IMR-90 (cell line): Measurements from ENCODE around the gene MALAT1. TPM values are rescaled to one million over a fixed set of nuclear protein-coding genes. Genes with fewer than 3 reads are reported as not detected.
A peak's percentile ranks its signal among the peaks of the same experiment; 100 is the strongest.
"Not testable (repeated sequence)": the region's sequence is repeated elsewhere in the genome, so short reads cannot be mapped to it uniquely, and the experiment has no call there.

Experiments used
- ATAC-seq: fragments of 200-7000 bp; cut with Tn5 transposase; 2 replicates; pipeline ENCODE4 v1.9.1; 2020; ENCODE audit warnings: low read depth, mild to moderate bottlenecking, moderate library complexity
- BruUV-seq: library from RNA; stranded (reverse); fragments of 400-500 nt; replicated peaks from 2 replicates; lab custom pipeline; 2021; lab: Mats Ljungman, UMichigan
- CTCF ChIA-PET: fragments of 300-600 bp; formaldehyde crosslinking; extraction: SDS; loops from one replicate; lab custom pipeline; 2021; ENCODE audit warnings: antibody characterized with exemption; lab: Yijun Ruan, JAX
- POLR2A ChIA-PET: fragments of 300-600 bp; sonication (Branson Sonifier 250); formaldehyde crosslinking; loops from one replicate; lab custom pipeline; 2022; ENCODE audit warnings: antibody characterized with exemption; ENCODE audit not compliant: unreplicated experiment; lab: Charles Lee
- DNase-seq: peaks from one replicate; pipeline ENCODE4 v3.0.0; 2013
- H2AFZ ChIP-seq: replicated peaks from 2 replicates; pipeline ENCODE3; 2013; ENCODE audit warnings: low read length, mild to moderate bottlenecking; ENCODE audit not compliant: poor library complexity
- H2AK5ac ChIP-seq: 2 replicates; pipeline ENCODE4 v1.6.1; 2013; ENCODE audit warnings: low read depth, low read length, inconsistent platforms
- H2AK9ac ChIP-seq: replicated peaks from 2 replicates; pipeline ENCODE3; 2013; ENCODE audit warnings: mild to moderate bottlenecking, low read depth, low read length, moderate library complexity; ENCODE audit not compliant: poor library complexity
- H2BK120ac ChIP-seq: 2 replicates; pipeline ENCODE4 v1.6.1; 2013; ENCODE audit warnings: low read depth, low read length, inconsistent platforms
- H2BK15ac ChIP-seq: 3 replicates; pipeline ENCODE4 v1.6.1; 2013; ENCODE audit warnings: low read depth, low read length, inconsistent platforms
- H2BK20ac ChIP-seq: 2 replicates; pipeline ENCODE4 v1.6.1; 2013; ENCODE audit warnings: low read depth, mild to moderate bottlenecking, inconsistent platforms, low read length, moderate library complexity
- H2BK5ac ChIP-seq: 2 replicates; pipeline ENCODE4 v1.6.1; 2013; ENCODE audit warnings: mild to moderate bottlenecking, low read depth, low read length, inconsistent platforms; ENCODE audit not compliant: poor library complexity, severe bottlenecking
- H3K14ac ChIP-seq: replicated peaks from 2 replicates; pipeline ENCODE4 v1.6.1; 2013; ENCODE audit warnings: low read depth, low read length, inconsistent platforms
- H3K18ac ChIP-seq: 2 replicates; pipeline ENCODE4 v1.6.1; 2013; ENCODE audit warnings: low read depth, low read length, control low read depth
- H3K23ac ChIP-seq: 2 replicates; pipeline ENCODE4 v1.6.1; 2013; ENCODE audit warnings: low read depth, low read length, inconsistent platforms
- H3K27ac ChIP-seq: 2 replicates; pipeline ENCODE4 v1.5.1; 2013; ENCODE audit warnings: mild to moderate bottlenecking, control low read depth, low read length; ENCODE audit not compliant: insufficient read depth
- H3K27me3 ChIP-seq: 2 replicates; pipeline ENCODE4 v1.6.1; 2013; ENCODE audit warnings: low read length; ENCODE audit not compliant: control insufficient read depth, insufficient read depth
- H3K36me3 ChIP-seq: 2 replicates; pipeline ENCODE4 v1.6.1; 2013; ENCODE audit warnings: low read length, mixed read lengths; ENCODE audit not compliant: control insufficient read depth, insufficient read depth
- H3K4ac ChIP-seq: 2 replicates; pipeline ENCODE4 v1.6.1; 2013; ENCODE audit warnings: low read depth, low read length, inconsistent platforms
- H3K4me1 ChIP-seq: 2 replicates; pipeline ENCODE4 v1.6.1; 2013; ENCODE audit warnings: low read length, mixed read lengths; ENCODE audit not compliant: control insufficient read depth, insufficient read depth
- H3K4me2 ChIP-seq: 2 replicates; pipeline ENCODE4 v1.6.1; 2013; ENCODE audit warnings: low read depth, mild to moderate bottlenecking, control low read depth, low read length, moderate library complexity
- H3K4me3 ChIP-seq: 2 replicates; pipeline ENCODE4 v1.5.1; 2013; ENCODE audit warnings: low read depth, mild to moderate bottlenecking, control low read depth, low read length, moderate library complexity; ENCODE audit not compliant: insufficient read depth
- H3K56ac ChIP-seq: 2 replicates; pipeline ENCODE4 v1.6.1; 2013; ENCODE audit warnings: low read length, inconsistent platforms; ENCODE audit not compliant: insufficient read depth; ENCODE audit errors: extremely low read depth
- H3K79me1 ChIP-seq, 2 experiments: 2 replicates each; pipeline ENCODE4 v1.6.1; 2013; ENCODE audit warnings: low read length in 2 of 2, inconsistent platforms in 1 of 2, low read depth in 1 of 2
- H3K9ac ChIP-seq: 2 replicates; pipeline ENCODE4 v1.6.1; 2013; ENCODE audit warnings: low read depth, low read length, control low read depth
- H3K9me1 ChIP-seq: 2 replicates; pipeline ENCODE4 v1.6.1; 2013; ENCODE audit warnings: low read length, inconsistent platforms; ENCODE audit not compliant: insufficient read depth
- H3K9me3 ChIP-seq: 2 replicates; pipeline ENCODE4 v1.6.1; 2013; ENCODE audit warnings: low read length; ENCODE audit not compliant: control insufficient read depth, insufficient read depth
- H4K20me1 ChIP-seq: 2 replicates; pipeline ENCODE4 v1.6.1; 2013; ENCODE audit warnings: low read length, inconsistent platforms; ENCODE audit not compliant: insufficient read depth
- H4K5ac ChIP-seq: 2 replicates; pipeline ENCODE4 v1.6.1; 2013; ENCODE audit warnings: mild to moderate bottlenecking, low read depth, low read length, control low read depth
- H4K8ac ChIP-seq, 2 experiments: 2 replicates each; pipeline ENCODE4 v1.6.1; 2013; ENCODE audit warnings: low read depth in 2 of 2, low read length in 2 of 2, control low read depth in 1 of 2, inconsistent platforms in 1 of 2
- H4K91ac ChIP-seq: 2 replicates; pipeline ENCODE4 v1.6.1; 2013; ENCODE audit warnings: low read depth, low read length, inconsistent platforms; ENCODE audit not compliant: insufficient read depth
- WGBS, 2 experiments: methylation state at CpG; one replicate each; pipeline versions ENCODE4 v1.1.5 to v1.1.7; 2013; ENCODE audit warnings: missing lambda C conversion rate in 2 of 2; ENCODE audit not compliant: insufficient read length in 1 of 2; ENCODE audit errors: extremely low coverage in 2 of 2; 5-methylcytosine and 5-hydroxymethylcytosine counted together
- dilution Hi-C: fragments of 300-500 bp; cut with HindIII; formaldehyde crosslinking; loops from one replicate; pipeline ENCODE4 v1.14.3; 2018; ENCODE audit warnings: low sequenced_read_pairs; ENCODE audit not compliant: unreplicated experiment
- in situ Hi-C: fragments of 300-500 bp; cut with MboI; formaldehyde crosslinking; loops from 3 replicates; pipeline ENCODE4 v1.14.3; 2019; ENCODE audit warnings: low sequenced_read_pairs, inconsistent platforms, mixed read lengths
- intact Hi-C: fragments of 100-400 bp; cut with micrococcal nuclease; formaldehyde crosslinking; loops from 2 replicates; pipeline ENCODE4 v1.10.0; 2022
- polyA plus RNA-seq, 3 experiments: library from polyadenylated mRNA; depleted of rRNA; stranded (reverse); fragments of >200 nt; gene quantifications; 2 replicates each; pipeline ENCODE4 v1.2.3, GENCODE V29; 2012; ENCODE audit warnings: low replicate concordance in 1 of 3
- total RNA-seq: library from RNA; depleted of rRNA; stranded (reverse); fragments of >200 nt; gene quantifications from 2 replicates; pipeline ENCODE4 v1.2.3, GENCODE V29; 2012

The MALAT1 gene
- total and polyA plus RNA-seq, 2 of the 4 experiments (the other 2 are of a cell fraction) = 636 to 3,569 TPM

DNA sequence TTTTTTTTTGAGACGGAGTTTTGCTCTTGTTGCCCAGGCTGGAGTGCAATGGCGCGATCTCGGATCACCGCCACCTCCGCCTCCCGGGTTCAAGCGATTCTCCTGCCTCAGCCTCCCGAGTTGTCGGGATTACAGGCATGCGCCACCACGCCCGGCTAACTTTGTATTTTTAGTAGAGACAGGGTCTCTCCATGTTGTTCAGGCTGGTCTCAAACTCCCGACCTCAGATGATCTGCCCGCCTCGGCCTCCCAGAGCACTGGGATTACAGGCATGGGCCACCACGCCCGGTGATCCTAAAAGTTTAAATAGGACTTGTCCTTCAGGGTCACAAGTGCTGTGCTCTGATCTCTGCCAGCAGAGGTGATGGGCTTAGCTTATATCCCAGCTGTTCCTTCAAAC is 33.4 kb upstream of the MALAT1 start:
- H2BK15ac ChIP-seq, H3K4ac ChIP-seq, H2BK5ac ChIP-seq, H3K23ac ChIP-seq, dilution Hi-C loops, H2AK5ac ChIP-seq, H2BK120ac ChIP-seq, H3K56ac ChIP-seq, H3K4me1 ChIP-seq, H3K9me3 ChIP-seq, ATAC-seq, H4K8ac ChIP-seq, BruUV-seq, H2AFZ ChIP-seq, intact Hi-C loops, H3K36me3 ChIP-seq, H4K91ac ChIP-seq, H4K20me1 ChIP-seq, H4K5ac ChIP-seq, DNase-seq, H3K4me2 ChIP-seq, H3K4me3 ChIP-seq, H2AK9ac ChIP-seq, H3K27me3 ChIP-seq, H3K27ac ChIP-seq, H3K9me1 ChIP-seq, H3K18ac ChIP-seq, in situ Hi-C loops, H3K9ac ChIP-seq, H2BK20ac ChIP-seq: not testable (repeated sequence)
- ChIA-PET POLR2A (interaction anchor here (0.6 to 2.3 kb wide), 4 partner anchors 13 to 37 kb away, joined by 3 to 11 read pairs (median 6); partner anchors contain the start of gene MALAT1), CTCF (interaction anchor here (0.7 kb wide), 1 partner anchor 28 kb away, joined by 6 read pairs; no protein-coding TSS in a partner anchor)
- H3K14ac ChIP-seq = 0 out of 2 replicates have a peak overlapping the region, but pooled peaks have one; percentile 66
- 94% methylated on average over 12 of the region's 18 CpGs; no CpG with 5 or more reads in 1 of the 2 experiments for WGBS, 2 experiments
- peaks cover 0 to 20% of the 10 kb centered on the region in 2 experiments; a peak in 2 of 4 replicates for H3K79me1 ChIP-seq

GRCh38 chr11:65467306-65467705 is 31.5 kb upstream of the MALAT1 start:
- H3K4me2 ChIP-seq, H3K4ac ChIP-seq, BruUV-seq, H3K56ac ChIP-seq, DNase-seq, H3K27me3 ChIP-seq, H2BK5ac ChIP-seq, H2AK5ac ChIP-seq, H3K4me3 ChIP-seq, in situ Hi-C loops, H2BK120ac ChIP-seq, H4K91ac ChIP-seq, H3K36me3 ChIP-seq, H3K9ac ChIP-seq, H4K8ac ChIP-seq, H4K5ac ChIP-seq, H2AFZ ChIP-seq, H4K20me1 ChIP-seq, dilution Hi-C loops, H3K14ac ChIP-seq, H3K23ac ChIP-seq, H2AK9ac ChIP-seq, H2BK20ac ChIP-seq, intact Hi-C loops, H3K9me3 ChIP-seq, H3K27ac ChIP-seq, H3K18ac ChIP-seq, H2BK15ac ChIP-seq, ATAC-seq, H3K4me1 ChIP-seq: not testable (repeated sequence)
- ChIA-PET CTCF (interaction anchor here (0.6 kb wide), 1 partner anchor 43 kb away, joined by 5 read pairs; no protein-coding TSS in a partner anchor), POLR2A (interaction anchor here (0.6 kb wide), 1 partner anchor 44 kb away, joined by 6 read pairs; no protein-coding TSS in a partner anchor)
- H3K79me1 ChIP-seq = peaks cover 0 to 34% of the 10 kb centered on the region in 2 experiments; a peak in 2 of 4 replicates
- H3K9me1 ChIP-seq = peaks cover 17% of the 10 kb centered on the region
- no CpG with 5 or more reads among the region's 6 CpGs for WGBS, 2 experiments
